Tibial nerve (tissue), 4 donors: Measurements from ENCODE around the gene ZNF467. TPM values are rescaled to one million over a fixed set of nuclear protein-coding genes. Genes with fewer than 3 reads are reported as not detected.

Experiments used
- DNase-seq, 2 donors: peaks; one replicate each; pipeline ENCODE4 v3.0.0-alpha.2; 2019; ENCODE audit warnings: low spot score in 2 of 2
- H3K27ac ChIP-seq, 4 donors: fragments of 200-600 bp; sonication (generic) in 3 of 4; one replicate each; pipeline ENCODE4 v1.5.1; 2017 to 2019; ENCODE audit warnings: mild to moderate bottlenecking in 1 of 4
- H3K27me3 ChIP-seq, 2 donors: fragments of 200-600 bp; sonication (generic) in 1 of 2; one replicate each; pipeline versions ENCODE4 v1.5.1 to v1.6.0; 2017 to 2019
- H3K36me3 ChIP-seq, 3 donors: fragments of 200-600 bp; sonication (generic); one replicate each; pipeline ENCODE4 v1.5.1; 2018 to 2019
- H3K4me1 ChIP-seq, 4 donors: fragments of 200-600 bp; sonication (generic) in 3 of 4; one replicate each; pipeline ENCODE4 v1.5.1; 2017 to 2019
- H3K4me3 ChIP-seq, 4 donors: fragments of 200-600 bp; sonication (generic) in 3 of 4; one replicate each; pipeline ENCODE4 v1.5.1; 2017 to 2019; ENCODE audit warnings: mild to moderate bottlenecking in 1 of 4, moderate library complexity in 1 of 4
- H3K9me3 ChIP-seq, 4 donors: fragments of 200-600 bp; sonication (generic) in 3 of 4; one replicate each; pipeline ENCODE4 v1.5.1; 2017 to 2019
- EP300 ChIP-seq, 2 donors: sonication (generic); formaldehyde crosslinking; IDR thresholded peaks; one replicate each; pipeline ENCODE4 v1.6.1; 2017; ENCODE audit warnings: antibody characterized with exemption in 2 of 2, mild to moderate bottlenecking in 1 of 2
- POLR2A ChIP-seq, 2 donors: fragments of 450-650 bp; IDR thresholded peaks; one replicate each; pipeline ENCODE4 v1.6.1; 2017; ENCODE audit warnings: antibody characterized with exemption in 2 of 2, mild to moderate bottlenecking in 2 of 2, moderate library complexity in 2 of 2
- WGBS, 2 donors: methylation state at CpG; one replicate each; pipeline ENCODE4 v1.1.5; 2018; 5-methylcytosine and 5-hydroxymethylcytosine counted together
- total RNA-seq, 4 donors: library from RNA; depleted of rRNA; stranded (reverse); fragments of >200 nt; gene quantifications; one replicate each; pipeline ENCODE4 v1.1.0, GENCODE V29; 2016
- TF ChIP-seq, protein P1 (sequence below), 5 experiments: fragments of 200-600 bp in 3 of 5; fragments of 450-650 bp in 2 of 5; sonication (generic) in 3 of 5; IDR thresholded peaks; one replicate each; pipeline ENCODE4 v1.5.1; 2016 to 2019; ENCODE audit warnings: antibody characterized with exemption in 5 of 5, mild to moderate bottlenecking in 3 of 5, moderate library complexity in 2 of 5

Gene ZNF467
- total RNA-seq, 4 donors from 2014 or later: 3.3 to 15.9 (median 5.5) TPM

DNA sequence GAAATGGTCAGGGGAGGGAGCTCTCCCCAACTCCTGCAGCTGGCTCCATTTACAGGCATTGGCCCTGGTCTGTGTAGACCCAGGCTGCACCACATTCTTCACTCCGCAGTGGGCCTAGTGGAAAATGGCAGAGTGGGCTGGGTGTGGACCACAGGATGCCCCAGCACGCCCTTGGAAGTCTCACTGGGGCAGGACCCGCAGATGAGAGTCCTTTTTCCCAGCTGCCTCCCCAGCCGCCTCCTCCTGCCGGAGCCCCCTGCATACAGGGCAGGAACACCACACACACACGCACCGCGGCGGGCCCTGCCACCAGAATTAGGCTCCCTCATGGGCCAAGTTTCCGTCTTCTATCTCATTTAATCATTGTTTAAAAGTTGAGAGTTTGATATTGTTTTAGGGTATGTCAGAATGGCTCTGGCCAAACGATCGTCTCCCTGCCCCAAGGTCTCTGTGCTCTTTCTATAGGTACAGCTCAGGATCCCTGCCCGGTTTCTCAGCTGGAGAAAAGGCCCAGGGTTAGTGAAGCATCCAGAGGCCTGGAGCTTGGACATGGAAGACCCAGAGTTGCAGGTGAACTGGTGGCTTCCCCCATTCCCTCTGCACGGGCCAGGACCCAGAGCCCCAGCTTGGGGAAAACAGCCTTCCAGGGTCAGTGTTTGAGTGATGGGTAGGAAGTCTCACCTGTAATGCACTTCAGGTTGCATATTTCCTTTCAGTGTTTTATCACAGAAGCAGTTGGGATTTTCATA, 42.0 kb downstream of the ZNF467 start:
- no peak for DNase-seq
- WGBS, 2 donors: 92 to 94% methylated on average over 14 of the region's 14 CpGs
- no peak overlapping the region for H3K27ac ChIP-seq
- no peaks in the 10 kb centered on the region for H3K4me1 ChIP-seq
- no peak overlapping the region for H3K4me3 ChIP-seq
- H3K27me3 ChIP-seq: no peaks in the 10 kb centered on the region
- no peaks in the 10 kb centered on the region for H3K9me3 ChIP-seq
- TF ChIP-seq, protein P1, sequence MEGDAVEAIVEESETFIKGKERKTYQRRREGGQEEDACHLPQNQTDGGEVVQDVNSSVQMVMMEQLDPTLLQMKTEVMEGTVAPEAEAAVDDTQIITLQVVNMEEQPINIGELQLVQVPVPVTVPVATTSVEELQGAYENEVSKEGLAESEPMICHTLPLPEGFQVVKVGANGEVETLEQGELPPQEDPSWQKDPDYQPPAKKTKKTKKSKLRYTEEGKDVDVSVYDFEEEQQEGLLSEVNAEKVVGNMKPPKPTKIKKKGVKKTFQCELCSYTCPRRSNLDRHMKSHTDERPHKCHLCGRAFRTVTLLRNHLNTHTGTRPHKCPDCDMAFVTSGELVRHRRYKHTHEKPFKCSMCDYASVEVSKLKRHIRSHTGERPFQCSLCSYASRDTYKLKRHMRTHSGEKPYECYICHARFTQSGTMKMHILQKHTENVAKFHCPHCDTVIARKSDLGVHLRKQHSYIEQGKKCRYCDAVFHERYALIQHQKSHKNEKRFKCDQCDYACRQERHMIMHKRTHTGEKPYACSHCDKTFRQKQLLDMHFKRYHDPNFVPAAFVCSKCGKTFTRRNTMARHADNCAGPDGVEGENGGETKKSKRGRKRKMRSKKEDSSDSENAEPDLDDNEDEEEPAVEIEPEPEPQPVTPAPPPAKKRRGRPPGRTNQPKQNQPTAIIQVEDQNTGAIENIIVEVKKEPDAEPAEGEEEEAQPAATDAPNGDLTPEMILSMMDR (IDR thresholded peaks at IDR 0.05): no peak
- TF ChIP-seq EP300 (IDR thresholded peaks at IDR 0.05) (no peak), POLR2A (IDR thresholded peaks at IDR 0.05) (no peak)
- H3K36me3 ChIP-seq: peaks cover 0 to 86% (median 6%) of the 10 kb centered on the region in 3 donors

DNA sequence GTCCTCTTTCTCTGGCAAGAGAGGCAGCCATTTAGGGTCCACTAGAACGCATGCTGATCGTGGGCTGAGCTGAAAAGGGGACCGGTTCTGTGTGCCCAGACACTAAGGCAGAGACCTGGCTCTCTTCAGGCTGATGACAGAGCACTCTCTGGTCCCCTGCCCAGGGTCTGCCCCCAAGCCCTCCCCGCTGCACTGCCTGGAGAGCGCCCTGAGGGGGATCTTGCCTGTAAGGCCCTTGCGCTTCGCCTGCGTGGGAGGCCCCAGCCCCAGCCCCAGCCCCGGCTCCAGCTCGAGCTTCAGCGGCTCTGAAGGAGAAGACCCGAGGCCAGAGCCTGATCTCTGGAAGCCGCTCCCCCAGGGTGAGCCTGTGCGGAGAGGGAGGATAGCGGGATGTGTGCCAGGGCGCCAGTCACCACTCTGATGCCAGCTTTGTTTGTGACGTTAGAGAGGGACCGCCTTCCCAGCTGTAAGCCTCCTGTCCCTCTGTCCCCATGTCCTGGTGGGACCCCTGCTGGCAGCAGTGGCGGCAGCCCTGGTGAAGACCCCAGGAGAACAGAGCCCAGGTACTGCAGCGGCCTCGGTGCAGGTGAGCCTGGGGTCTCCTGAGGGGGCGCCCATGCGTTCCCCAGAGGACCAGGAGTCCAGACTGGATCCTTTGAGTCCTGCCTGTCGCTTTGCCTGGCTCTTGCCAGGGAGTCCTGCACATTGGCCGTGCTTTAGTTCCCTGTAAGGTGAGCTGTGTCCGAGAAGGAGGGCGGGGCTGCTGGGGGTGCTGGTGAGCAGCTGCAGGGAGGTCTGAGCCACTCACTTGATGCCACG, 43.2 kb downstream of the ZNF467 start:
- Histone ChIP-seq H3K9me3 (no peaks in the 10 kb centered on the region), H3K27me3 (no peaks in the 10 kb centered on the region), H3K4me1 (no peaks in the 10 kb centered on the region), H3K36me3 (peaks cover 0 to 98% (median 6%) of the 10 kb centered on the region in 3 donors), H3K4me3 (no peak overlapping the region), H3K27ac (peak overlapping the region; percentile 34 to 74 (median 69))
- DNase-seq: no peak
- TF ChIP-seq POLR2A (IDR thresholded peaks at IDR 0.05): no peak
- TF ChIP-seq EP300 (IDR thresholded peaks at IDR 0.05): no peak
- TF ChIP-seq, protein P1 (IDR thresholded peaks at IDR 0.05): peak in 3 of 5 experiments; percentile 12 to 20 (median 16)
- 68 to 88% methylated on average over 15 to 21 of the region's 28 CpGs for WGBS, 2 donors

DNA sequence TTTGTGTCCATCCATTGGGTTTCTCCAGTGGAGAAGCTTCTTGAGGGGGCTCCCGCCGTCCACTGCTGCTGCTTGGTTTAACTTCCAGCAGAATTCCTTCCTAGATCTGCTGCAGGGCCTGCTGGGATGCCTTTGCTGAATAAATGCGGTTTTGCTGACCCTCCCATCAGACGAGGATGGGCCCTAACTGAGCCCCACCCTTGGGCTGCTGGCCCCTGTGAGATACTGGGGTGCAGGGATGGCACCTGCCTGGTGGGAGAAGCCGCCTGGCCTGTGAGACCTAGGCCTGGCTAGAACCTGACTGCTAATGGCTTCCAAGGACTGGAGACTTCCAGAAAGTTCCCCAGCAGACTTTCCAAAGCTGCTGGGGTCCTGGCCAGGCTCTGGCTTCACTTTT, 43.8 kb downstream of the ZNF467 start:
- no peak for DNase-seq
- no peaks in the 10 kb centered on the region for H3K4me1 ChIP-seq
- no peaks in the 10 kb centered on the region for H3K9me3 ChIP-seq
- H3K27ac ChIP-seq: peak overlapping the region; percentile 34 to 74 (median 69)
- WGBS, 2 donors: 70 to 93% methylated on average over 5 of the region's 5 CpGs
- H3K36me3 ChIP-seq: peaks cover 0 to 100% (median 6%) of the 10 kb centered on the region in 3 donors
- no peak overlapping the region for H3K4me3 ChIP-seq
- no peaks in the 10 kb centered on the region for H3K27me3 ChIP-seq
- TF ChIP-seq, protein P1 (IDR thresholded peaks at IDR 0.05): no peak

DNA sequence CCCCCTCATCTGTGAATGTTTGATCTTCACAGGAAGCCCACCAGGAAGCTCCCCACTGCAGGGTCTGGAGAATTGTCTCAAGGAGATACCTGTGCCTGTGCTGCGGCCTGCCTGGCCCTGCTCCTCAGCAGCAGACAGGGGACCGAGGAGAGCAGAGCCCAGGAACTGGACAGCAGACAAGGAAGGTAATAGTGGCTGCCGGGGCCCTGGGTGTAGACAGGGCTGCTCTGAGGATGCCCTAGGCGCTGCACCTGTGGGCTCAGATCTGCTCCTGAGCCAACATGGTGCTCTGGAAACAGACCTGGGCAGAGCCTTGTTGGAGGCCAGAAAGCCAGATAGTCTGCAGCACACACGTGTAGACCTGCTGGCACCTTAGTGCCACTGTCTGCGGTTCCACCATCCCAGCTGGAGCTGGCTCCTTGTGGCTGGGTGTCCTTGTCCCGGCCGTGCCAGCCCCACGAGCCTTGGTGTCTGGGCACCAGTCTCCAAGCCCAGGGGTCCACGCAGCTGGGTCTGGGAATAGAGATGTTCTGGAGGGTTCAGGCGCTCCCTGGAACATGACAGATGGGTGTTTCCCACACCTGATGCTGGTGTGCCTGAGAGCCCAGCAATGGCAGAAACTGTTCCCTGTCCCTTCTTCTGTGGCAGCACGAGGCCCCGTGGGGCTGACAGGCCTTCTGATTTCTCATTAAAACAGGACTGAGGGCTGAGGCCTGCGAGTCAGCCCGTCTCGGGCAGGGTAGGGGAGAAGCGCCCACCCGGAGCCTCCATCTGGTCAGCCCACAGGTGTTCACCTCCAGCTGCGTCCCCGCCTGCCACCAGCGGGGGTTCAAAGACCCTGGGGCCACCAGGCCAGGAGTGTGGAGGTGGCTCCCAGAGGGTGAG, 44.7 kb downstream of the ZNF467 start:
- no peaks in the 10 kb centered on the region for H3K9me3 ChIP-seq
- H3K27me3 ChIP-seq: no peaks in the 10 kb centered on the region
- no peak overlapping the region for H3K4me3 ChIP-seq
- peak overlapping the region in 1 of 4 donors; percentile 67 for H3K27ac ChIP-seq
- DNase-seq: no peak
- TF ChIP-seq, protein P1 (IDR thresholded peaks at IDR 0.05): no peak
- TF ChIP-seq POLR2A (IDR thresholded peaks at IDR 0.05) (no peak), EP300 (IDR thresholded peaks at IDR 0.05) (no peak)
- H3K4me1 ChIP-seq: no peaks in the 10 kb centered on the region
- peaks cover 0 to 100% (median 6%) of the 10 kb centered on the region in 3 donors for H3K36me3 ChIP-seq
- 87 to 97% methylated on average over 18 to 21 of the region's 21 CpGs for WGBS, 2 donors
